SK-N-SH (cell line): Measurements from ENCODE around the gene GUCD1. TPM values are rescaled to one million over a fixed set of nuclear protein-coding genes. Genes with fewer than 3 reads are reported as not detected.
A peak's percentile ranks its signal among the peaks of the same experiment; 100 is the strongest.
"Not testable (repeated sequence)": the region's sequence is repeated elsewhere in the genome, so short reads cannot be mapped to it uniquely, and the experiment has no call there.

Experiments
- CTCF ChIA-PET: fragments of 300-600, 350-600 bp; formaldehyde crosslinking; extraction: SDS; loops from one replicate; lab custom pipeline; 2021; lab: Yijun Ruan, JAX
- POLR2A ChIA-PET: fragments of 350-600 bp; sonication (Branson Sonifier 250); formaldehyde crosslinking; extraction: SDS; loops from one replicate; lab custom pipeline; 2020; ENCODE audit warnings: antibody characterized with exemption, inconsistent platforms; lab: Yijun Ruan, JAX
- DNase-seq: peaks from one replicate; pipeline ENCODE4 v3.0.0; 2012
- H2AFZ ChIP-seq: fragments of 200-600 bp; sonication (generic); 2 replicates; pipeline ENCODE4 v1.8.1; 2016; ENCODE audit warnings: antibody characterized with exemption, mild to moderate bottlenecking, low read depth
- H3F3A ChIP-seq: fragments of 200-600 bp; sonication (generic); replicated peaks from 2 replicates; pipeline ENCODE3; 2016; ENCODE audit warnings: antibody characterized with exemption, mild to moderate bottlenecking; ENCODE audit not compliant: insufficient read depth
- H3K27ac ChIP-seq, 2 experiments: fragments of 200-500 bp in 1 of 2; fragments of 200-600 bp in 1 of 2; sonication (Bioruptor generic) in 1 of 2; sonication (generic), shearing (Covaris generic) in 1 of 2; 2 replicates each; pipeline versions ENCODE4 v1.5.1 to v1.6.1; 2014 to 2016; ENCODE audit warnings: low read depth in 2 of 2, inconsistent platforms in 1 of 2, low read length in 1 of 2, mild to moderate bottlenecking in 1 of 2, mixed read lengths in 1 of 2
- H3K27me3 ChIP-seq: fragments of 200-600 bp; sonication (generic), shearing (Covaris generic); 2 replicates; pipeline ENCODE4 v1.6.1; 2016; ENCODE audit warnings: mixed run types; ENCODE audit not compliant: insufficient read depth
- H3K36me3 ChIP-seq, 2 experiments: fragments of 200-500 bp in 1 of 2; fragments of 200-600 bp in 1 of 2; sonication (Bioruptor generic) in 1 of 2; sonication (generic) in 1 of 2; replicated peaks in 1 of 2; 2 replicates each; pipeline versions ENCODE3 to v1.5.1; 2014 to 2016; ENCODE audit warnings: low read length in 1 of 2, mild to moderate bottlenecking in 1 of 2; ENCODE audit not compliant: insufficient read depth in 2 of 2, control insufficient read depth in 1 of 2
- H3K4me1 ChIP-seq, 2 experiments: fragments of 200-500 bp in 1 of 2; fragments of 200-600 bp in 1 of 2; sonication (Bioruptor generic) in 1 of 2; sonication (generic), shearing (Covaris generic) in 1 of 2; 2 replicates each; pipeline versions ENCODE4 v1.5.1 to v1.6.1; 2014 to 2016; ENCODE audit warnings: low read depth in 1 of 2, low read length in 1 of 2, mixed run types in 1 of 2; ENCODE audit not compliant: insufficient read depth in 2 of 2, control insufficient read depth in 1 of 2
- H3K4me2 ChIP-seq: fragments of 200-600 bp; sonication (generic), shearing (Covaris generic); 2 replicates; pipeline ENCODE4 v1.6.1; 2017; ENCODE audit warnings: mixed run types
- H3K4me3 ChIP-seq, 2 experiments: fragments of 200-500 bp in 1 of 2; fragments of 200-600 bp in 1 of 2; sonication (Bioruptor generic) in 1 of 2; sonication (generic), shearing (Covaris generic) in 1 of 2; 2 replicates each; pipeline versions ENCODE4 v1.5.1 to v1.8.1; 2014 to 2016; ENCODE audit warnings: low read depth in 2 of 2, inconsistent platforms in 1 of 2, low read length in 1 of 2, mild to moderate bottlenecking in 1 of 2, mixed read lengths in 1 of 2, moderate library complexity in 1 of 2
- H3K79me2 ChIP-seq: fragments of 200-600 bp; sonication (generic); 2 replicates; pipeline ENCODE4 v1.8.1; 2017; ENCODE audit warnings: mild to moderate bottlenecking; ENCODE audit not compliant: insufficient read depth
- H3K9ac ChIP-seq: fragments of 200-600 bp; sonication (generic); 2 replicates; pipeline ENCODE4 v1.6.1; 2017; ENCODE audit warnings: mixed run types
- H3K9me2 ChIP-seq: fragments of 200-600 bp; sonication (generic); 2 replicates; pipeline ENCODE4 v1.6.1; 2017; ENCODE audit warnings: mixed run types
- H3K9me3 ChIP-seq: fragments of 200-600 bp; sonication (generic); 2 replicates; pipeline ENCODE4 v1.6.1; 2017; ENCODE audit warnings: mixed run types, mild to moderate bottlenecking, moderate library complexity
- H4K20me1 ChIP-seq: fragments of 200-600 bp; sonication (generic); 2 replicates; pipeline ENCODE4 v1.6.1; 2017; ENCODE audit warnings: mild to moderate bottlenecking, mixed run types; ENCODE audit not compliant: insufficient read depth
- EP300 ChIP-seq, 2 experiments: IDR thresholded peaks; 2 replicates each; pipeline versions ENCODE4 v1.4.0 to v1.6.1; 2012; ENCODE audit warnings: borderline replicate concordance in 1 of 2, low read depth in 1 of 2, low read length in 1 of 2
- EZH2phosphoT487 ChIP-seq: fragments of 200-600 bp; sonication (generic); IDR thresholded peaks from 2 replicates; pipeline ENCODE4 v1.6.1; 2017; ENCODE audit warnings: low read depth, mixed run types, mild to moderate bottlenecking, antibody characterized with exemption, moderate library complexity, borderline replicate concordance
- MAX ChIP-seq: IDR thresholded peaks from 2 replicates; pipeline ENCODE4 v1.4.0; 2012; ENCODE audit warnings: low read depth
- MEF2A ChIP-seq: IDR thresholded peaks from 2 replicates; pipeline ENCODE4 v1.4.0; 2012; ENCODE audit warnings: low read depth, borderline replicate concordance
- MXI1 ChIP-seq: IDR thresholded peaks from 2 replicates; pipeline ENCODE4 v1.6.1; 2012; ENCODE audit warnings: mild to moderate bottlenecking, low read depth, low read length, improper control_type of control experiment
- NRF1 ChIP-seq: IDR thresholded peaks from 2 replicates; pipeline ENCODE4 v1.6.1; 2012; ENCODE audit warnings: low read depth, mild to moderate bottlenecking, low read length
- RFX5 ChIP-seq: IDR thresholded peaks from 2 replicates; pipeline ENCODE4 v1.6.1; 2012; ENCODE audit warnings: mild to moderate bottlenecking, improper control_type of control experiment, low read length
- SMC3 ChIP-seq: IDR thresholded peaks from 2 replicates; pipeline ENCODE4 v1.6.1; 2012; ENCODE audit warnings: low read depth, low read length, improper control_type of control experiment
- TEAD4 ChIP-seq: IDR thresholded peaks from 2 replicates; pipeline ENCODE4 v1.4.0; 2012; ENCODE audit warnings: mild to moderate bottlenecking, borderline replicate concordance; ENCODE audit not compliant: insufficient read depth
- YY1 ChIP-seq: IDR thresholded peaks from 2 replicates; pipeline ENCODE4 v1.4.0; 2012; ENCODE audit warnings: low read depth, mild to moderate bottlenecking
- WGBS: methylation state at CpG from one replicate; pipeline ENCODE4 v1.1.6; 2017; ENCODE audit warnings: low lambda C conversion rate; 5-methylcytosine and 5-hydroxymethylcytosine counted together
- polyA plus RNA-seq, 3 experiments: library from polyadenylated mRNA; depleted of rRNA; stranded (reverse); fragments of >200 nt; gene quantifications; 2 replicates each; pipeline ENCODE4 v1.2.3, GENCODE V29; 2012
- TF ChIP-seq, protein P1 (sequence below): IDR thresholded peaks from 2 replicates; pipeline ENCODE4 v1.6.1; 2012; ENCODE audit warnings: mild to moderate bottlenecking, low read depth, low read length, moderate library complexity
- TF ChIP-seq, protein P2 (sequence below): IDR thresholded peaks from 2 replicates; pipeline ENCODE4 v1.4.0; 2012; ENCODE audit warnings: low read depth, borderline replicate concordance
- TF ChIP-seq, protein P3 (sequence below): IDR thresholded peaks from 2 replicates; pipeline ENCODE4 v1.4.0; 2012; ENCODE audit warnings: low read depth, borderline replicate concordance

Gene GUCD1
- polyA plus RNA-seq, 1 of the 3 experiments (the other 2 are of a cell fraction), result 71.0 TPM

- Histone ChIP-seq H3K79me2 (no peaks in the 10 kb centered on the region), H3F3A (no peaks in the 10 kb centered on the region), H3K4me2 (no peak overlapping the region), H3K9me2 (no peaks in the 10 kb centered on the region), H4K20me1 (no peaks in the 10 kb centered on the region), H3K4me1 (peaks cover 0 to 33% of the 10 kb centered on the region in 2 experiments; a peak in 1 of 4 replicates), H3K9ac (no peak overlapping the region), H3K27me3 (no peaks in the 10 kb centered on the region), H3K27ac (no peak overlapping the region), H3K36me3 (peaks cover 0 to 2% of the 10 kb centered on the region in 2 experiments), H3K9me3 (no peaks in the 10 kb centered on the region), H3K4me3 (no peak overlapping the region), H2AFZ (peak overlapping the region; percentile 95; the same call in 1 of the 2 replicates)
- peak; percentile 32 for DNase-seq
- 97% methylated on average over 7 of the region's 16 CpGs for WGBS
- ChIA-PET CTCF (interaction anchor here (1.2 kb wide), 1 partner anchor 15 kb away, joined by 3 read pairs; no protein-coding TSS in a partner anchor), POLR2A (interaction anchor here (1.8 kb wide), 1 partner anchor 10 kb away, joined by 11 read pairs; no protein-coding TSS in a partner anchor)
- TF ChIP-seq TEAD4, result no peak
- TF ChIP-seq NRF1, result no peak
- no peak for TF ChIP-seq MXI1
- no peak for TF ChIP-seq MEF2A
- no peak for TF ChIP-seq YY1
- TF ChIP-seq, protein P1, sequence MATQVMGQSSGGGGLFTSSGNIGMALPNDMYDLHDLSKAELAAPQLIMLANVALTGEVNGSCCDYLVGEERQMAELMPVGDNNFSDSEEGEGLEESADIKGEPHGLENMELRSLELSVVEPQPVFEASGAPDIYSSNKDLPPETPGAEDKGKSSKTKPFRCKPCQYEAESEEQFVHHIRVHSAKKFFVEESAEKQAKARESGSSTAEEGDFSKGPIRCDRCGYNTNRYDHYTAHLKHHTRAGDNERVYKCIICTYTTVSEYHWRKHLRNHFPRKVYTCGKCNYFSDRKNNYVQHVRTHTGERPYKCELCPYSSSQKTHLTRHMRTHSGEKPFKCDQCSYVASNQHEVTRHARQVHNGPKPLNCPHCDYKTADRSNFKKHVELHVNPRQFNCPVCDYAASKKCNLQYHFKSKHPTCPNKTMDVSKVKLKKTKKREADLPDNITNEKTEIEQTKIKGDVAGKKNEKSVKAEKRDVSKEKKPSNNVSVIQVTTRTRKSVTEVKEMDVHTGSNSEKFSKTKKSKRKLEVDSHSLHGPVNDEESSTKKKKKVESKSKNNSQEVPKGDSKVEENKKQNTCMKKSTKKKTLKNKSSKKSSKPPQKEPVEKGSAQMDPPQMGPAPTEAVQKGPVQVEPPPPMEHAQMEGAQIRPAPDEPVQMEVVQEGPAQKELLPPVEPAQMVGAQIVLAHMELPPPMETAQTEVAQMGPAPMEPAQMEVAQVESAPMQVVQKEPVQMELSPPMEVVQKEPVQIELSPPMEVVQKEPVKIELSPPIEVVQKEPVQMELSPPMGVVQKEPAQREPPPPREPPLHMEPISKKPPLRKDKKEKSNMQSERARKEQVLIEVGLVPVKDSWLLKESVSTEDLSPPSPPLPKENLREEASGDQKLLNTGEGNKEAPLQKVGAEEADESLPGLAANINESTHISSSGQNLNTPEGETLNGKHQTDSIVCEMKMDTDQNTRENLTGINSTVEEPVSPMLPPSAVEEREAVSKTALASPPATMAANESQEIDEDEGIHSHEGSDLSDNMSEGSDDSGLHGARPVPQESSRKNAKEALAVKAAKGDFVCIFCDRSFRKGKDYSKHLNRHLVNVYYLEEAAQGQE, result no peak
- TF ChIP-seq SMC3, result no peak
- no peak for TF ChIP-seq EP300 (IDR thresholded peaks at IDR 0.05; ENCODE audit: borderline replicate concordance in 1 of 2, low read depth in 1 of 2, low read length in 1 of 2)
- TF ChIP-seq, protein P2, sequence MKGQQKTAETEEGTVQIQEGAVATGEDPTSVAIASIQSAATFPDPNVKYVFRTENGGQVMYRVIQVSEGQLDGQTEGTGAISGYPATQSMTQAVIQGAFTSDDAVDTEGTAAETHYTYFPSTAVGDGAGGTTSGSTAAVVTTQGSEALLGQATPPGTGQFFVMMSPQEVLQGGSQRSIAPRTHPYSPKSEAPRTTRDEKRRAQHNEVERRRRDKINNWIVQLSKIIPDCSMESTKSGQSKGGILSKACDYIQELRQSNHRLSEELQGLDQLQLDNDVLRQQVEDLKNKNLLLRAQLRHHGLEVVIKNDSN, result no peak
- TF ChIP-seq MAX, result no peak
- TF ChIP-seq, protein P3, sequence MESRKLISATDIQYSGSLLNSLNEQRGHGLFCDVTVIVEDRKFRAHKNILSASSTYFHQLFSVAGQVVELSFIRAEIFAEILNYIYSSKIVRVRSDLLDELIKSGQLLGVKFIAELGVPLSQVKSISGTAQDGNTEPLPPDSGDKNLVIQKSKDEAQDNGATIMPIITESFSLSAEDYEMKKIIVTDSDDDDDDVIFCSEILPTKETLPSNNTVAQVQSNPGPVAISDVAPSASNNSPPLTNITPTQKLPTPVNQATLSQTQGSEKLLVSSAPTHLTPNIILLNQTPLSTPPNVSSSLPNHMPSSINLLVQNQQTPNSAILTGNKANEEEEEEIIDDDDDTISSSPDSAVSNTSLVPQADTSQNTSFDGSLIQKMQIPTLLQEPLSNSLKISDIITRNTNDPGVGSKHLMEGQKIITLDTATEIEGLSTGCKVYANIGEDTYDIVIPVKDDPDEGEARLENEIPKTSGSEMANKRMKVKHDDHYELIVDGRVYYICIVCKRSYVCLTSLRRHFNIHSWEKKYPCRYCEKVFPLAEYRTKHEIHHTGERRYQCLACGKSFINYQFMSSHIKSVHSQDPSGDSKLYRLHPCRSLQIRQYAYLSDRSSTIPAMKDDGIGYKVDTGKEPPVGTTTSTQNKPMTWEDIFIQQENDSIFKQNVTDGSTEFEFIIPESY, result no peak
- no peak for TF ChIP-seq EZH2phosphoT487
- TF ChIP-seq RFX5, result no peak
Observed at GRCh38 chr22:24593836-24594568, 39.1 kb upstream of the GUCD1 start.

GRCh38 chr22:24593559-24593835 lies 38.6 kb upstream of the GUCD1 start:
- H3K27me3 ChIP-seq, H3F3A ChIP-seq, H3K79me2 ChIP-seq, DNase-seq, CTCF ChIA-PET, H3K9me3 ChIP-seq, H4K20me1 ChIP-seq, H3K36me3 ChIP-seq, H3K9me2 ChIP-seq: not testable (repeated sequence)
- H3K4me3 ChIP-seq, result peak overlapping the region; percentile 66 to 83
- peak overlapping the region; percentile 70; the same call in 1 of the 2 replicates for H3K4me2 ChIP-seq
- 94% methylated on average over 10 of the region's 10 CpGs for WGBS
- peak overlapping the region; percentile 95; the same call in 1 of the 2 replicates for H2AFZ ChIP-seq
- H3K9ac ChIP-seq, result peak overlapping the region; percentile 80
- H3K27ac ChIP-seq, result peak overlapping the region; percentile 57 to 76; a peak in 2 of 4 replicates
- POLR2A ChIA-PET, result interaction anchor here (1.8 kb wide), 1 partner anchor 10 kb away, joined by 11 read pairs; no protein-coding TSS in a partner anchor
- H3K4me1 ChIP-seq, result peaks cover 0 to 38% of the 10 kb centered on the region in 2 experiments; a peak in 1 of 4 replicates
